Spleen (tissue), 11 donors: ENCODE measurements around the gene SDR9C7. TPM values are rescaled to one million over a fixed set of nuclear protein-coding genes. Genes with fewer than 3 reads are reported as not detected.
"Not testable (repeated sequence)": the region's sequence is repeated elsewhere in the genome, so short reads cannot be mapped to it uniquely, and the experiment has no call there.

ENCODE experiments used
- DNase-seq: peaks from one replicate; pipeline ENCODE4 v3.0.0-alpha.2; 2020
- H3K27ac ChIP-seq, 8 donors: fragments of 200-600 bp; sonication (generic) in 7 of 8; 1 replicate in 4 of 8; 2 replicates in 4 of 8; pipeline versions ENCODE4 v1.5.0 to v1.8.0; 2016 to 2021; ENCODE audit warnings: inconsistent platforms in 4 of 8, mild to moderate bottlenecking in 4 of 8, moderate library complexity in 1 of 8
- H3K27me3 ChIP-seq, 7 donors: fragments of 200-600 bp; sonication (generic) in 6 of 7; replicated peaks in 1 of 7; 1 replicate in 4 of 7; 2 replicates in 3 of 7; pipeline versions ENCODE4 v1.5.0 to v1.8.0; 2016 to 2021; ENCODE audit warnings: inconsistent platforms in 3 of 7, mild to moderate bottlenecking in 1 of 7
- H3K36me3 ChIP-seq, 6 donors: fragments of 200-600 bp; sonication (generic) in 5 of 6; 1 replicate in 4 of 6; 2 replicates in 2 of 6; pipeline versions ENCODE4 v1.5.0 to v1.8.0; 2016 to 2021; ENCODE audit warnings: inconsistent platforms in 2 of 6
- H3K4me1 ChIP-seq, 6 donors: fragments of 200-600 bp; sonication (generic) in 5 of 6; 1 replicate in 3 of 6; 2 replicates in 3 of 6; pipeline versions ENCODE4 v1.5.0 to v1.8.0; 2016 to 2021; ENCODE audit warnings: inconsistent platforms in 3 of 6
- H3K4me3 ChIP-seq, 8 donors: fragments of 200-600 bp; sonication (generic) in 7 of 8; 1 replicate in 4 of 8; 2 replicates in 4 of 8; pipeline versions ENCODE4 v1.5.0 to v1.8.0; 2016 to 2021; ENCODE audit warnings: inconsistent platforms in 4 of 8, mild to moderate bottlenecking in 4 of 8, moderate library complexity in 2 of 8
- H3K9me3 ChIP-seq, 8 donors: fragments of 200-600 bp; sonication (generic) in 7 of 8; 1 replicate in 4 of 8; 2 replicates in 4 of 8; pipeline versions ENCODE4 v1.5.0 to v1.8.0; 2016 to 2021; ENCODE audit warnings: inconsistent platforms in 4 of 8
- CTCF ChIP-seq, 11 experiments: fragments of 200-600 bp in 7 of 11; fragments of 450-650 bp in 4 of 11; sonication (generic) in 4 of 11; IDR thresholded peaks in 8 of 11; conservative IDR thresholded peaks in 3 of 11; 1 replicate in 7 of 11; 2 replicates in 4 of 11; pipeline versions ENCODE4 v1.4.0 to v1.8.0; 2016 to 2021; ENCODE audit warnings: antibody characterized with exemption in 11 of 11, inconsistent platforms in 4 of 11, mild to moderate bottlenecking in 1 of 11
- POLR2A ChIP-seq, 3 donors: fragments of 450-650 bp; IDR thresholded peaks; one replicate each; pipeline ENCODE4 v1.5.1; 2017; ENCODE audit warnings: antibody characterized with exemption in 3 of 3, mild to moderate bottlenecking in 1 of 3
- POLR2AphosphoS5 ChIP-seq, 3 donors: sonication (generic); formaldehyde crosslinking; IDR thresholded peaks; one replicate each; pipeline ENCODE4 v1.5.1; 2017; ENCODE audit warnings: antibody characterized with exemption in 3 of 3
- WGBS, 5 donors: extraction: QIAGEN DNeasy Blood & Tissue Kit in 3 of 5; methylation state at CpG; one replicate each; pipeline versions ENCODE4 v1.1.5 to v1.1.7; 2013 to 2018; 5-methylcytosine and 5-hydroxymethylcytosine counted together
- intact Hi-C: fragments of 100-400 bp; cut with DNase I; formaldehyde crosslinking; loops from one replicate; pipeline ENCODE4 v1.15.0; 2023; ENCODE audit warnings: low total_unique reads
- polyA plus RNA-seq, 3 donors: library from polyadenylated mRNA; stranded (reverse); fragments of 200-250 nt; gene quantifications; one replicate each; pipeline ENCODE4 v1.2.1, GENCODE V29; 2013
- total RNA-seq, 7 donors: library from RNA; depleted of rRNA in 3 of 7; stranded (reverse); fragments of >200 nt in 3 of 7; fragmentation: NEBNext Ultra II Directional in 4 of 7; extraction: Animal tissue kit (Norgen Biotek cat#: 25700) in 4 of 7; gene quantifications; one replicate each; pipeline versions ENCODE4 v1.1.0 to v1.2.1, GENCODE V29; 2016 to 2021
- donor health status: healthy with polysubstance abuse.
- donor health status: DM: no; HTN: no; CAD: no; lungs with moderate emphysema.
- donor health status: DM: no; HTN: no; CAD: no.
- donor health status: Bipolar disorder and iron deficiency.
- donor health status: healthy.
- donor health status: DM: no; HTN: no; CAD: no.
- donor health status: DM: yes; HTN: yes; CAD: no.

The SDR9C7 gene
- total and polyA plus RNA-seq, 10 donors: 0.03 to 0.51 (median 0.04) TPM; not detected in 7

GRCh38 chr12:56921346-56921745 lies 12.9 kb downstream of the SDR9C7 start:
- intact Hi-C loops: no loop called here
- WGBS, 5 donors: 67 to 79% (median 69%) methylated on average over 1 of the region's 1 CpG

GRCh38 chr12:56918139-56918538 lies 16.1 kb downstream of the SDR9C7 start:
- intact Hi-C loops, H3K4me1 ChIP-seq, H3K36me3 ChIP-seq, H3K4me3 ChIP-seq, H3K27ac ChIP-seq, H3K27me3 ChIP-seq, DNase-seq: not testable (repeated sequence)
- 93 to 98% (median 95%) methylated on average over 3 of the region's 3 CpGs for WGBS, 5 donors
- H3K9me3 ChIP-seq: peaks cover 0 to 15% (median 6%) of the 10 kb centered on the region in 8 donors

More at GRCh38 chr12:56921346-56921745, 12.9 kb downstream of the SDR9C7 start:
- Histone ChIP-seq H3K4me1 (no peaks in the 10 kb centered on the region), H3K36me3 (no peaks in the 10 kb centered on the region), H3K9me3 (peaks cover 0 to 15% (median 6%) of the 10 kb centered on the region in 8 donors), H3K27me3 (no peaks in the 10 kb centered on the region), H3K4me3 (no peak overlapping the region), H3K27ac (no peak overlapping the region)
- no peak for DNase-seq
- TF ChIP-seq POLR2AphosphoS5 (IDR thresholded peaks at IDR 0.05): no peak
- TF ChIP-seq POLR2A (IDR thresholded peaks at IDR 0.05): no peak
- TF ChIP-seq CTCF (IDR thresholded peaks at IDR 0.05 in 8 of 11, conservative IDR thresholded peaks at IDR 0.05 in 3 of 11): no peak

GRCh38 chr12:56916996-56917333 lies 17.2 kb downstream of the SDR9C7 start:
- no peak for DNase-seq
- Histone ChIP-seq H3K9me3 (peaks cover 0 to 15% (median 6%) of the 10 kb centered on the region in 8 donors), H3K27me3 (no peaks in the 10 kb centered on the region), H3K27ac (no peak overlapping the region), H3K4me1 (no peaks in the 10 kb centered on the region), H3K4me3 (no peak overlapping the region), H3K36me3 (no peaks in the 10 kb centered on the region)
- TF ChIP-seq POLR2AphosphoS5 (IDR thresholded peaks at IDR 0.05) (no peak), CTCF (IDR thresholded peaks at IDR 0.05 in 8 of 11, conservative IDR thresholded peaks at IDR 0.05 in 3 of 11) (no peak), POLR2A (IDR thresholded peaks at IDR 0.05) (no peak)
- intact Hi-C loops: no loop called here
- 92 to 100% (median 97%) methylated on average over 1 of the region's 1 CpG for WGBS, 5 donors

- no peak for TF ChIP-seq CTCF (IDR thresholded peaks at IDR 0.05 in 8 of 11, conservative IDR thresholded peaks at IDR 0.05 in 3 of 11)
- no peak for TF ChIP-seq POLR2AphosphoS5 (IDR thresholded peaks at IDR 0.05)
- no peak for TF ChIP-seq POLR2A (IDR thresholded peaks at IDR 0.05)
- intact Hi-C loops: no loop called here
- 77 to 91% (median 84%) methylated on average over 4 of the region's 4 CpGs for WGBS, 5 donors
- Histone ChIP-seq H3K27me3 (no peaks in the 10 kb centered on the region), H3K36me3 (no peaks in the 10 kb centered on the region), H3K4me3 (no peak overlapping the region), H3K9me3 (peaks cover 0 to 15% (median 6%) of the 10 kb centered on the region in 8 donors), H3K27ac (no peak overlapping the region), H3K4me1 (no peaks in the 10 kb centered on the region)
- DNase-seq: no peak
Observed at GRCh38 chr12:56916296-56916995, 17.8 kb downstream of the SDR9C7 start.
